ENCODE results near the gene PSMB9. TPM values are rescaled to one million over a fixed set of nuclear protein-coding genes. Genes with fewer than 3 reads are reported as not detected.

PSMB9 gene
- total and polyA plus RNA-seq, 9 of the 15 experiments (the other 6 are each of a cell fraction or from before 2014, with no cell fraction given): 1.1 to 3.7 (median 2.4) TPM

- TF ChIP-seq ZNF318 (IDR thresholded peaks at IDR 0.05; ENCODE audit: borderline replicate concordance in 1 of 2, low read depth in 1 of 2) (peak in 1 of 2 experiments; percentile 40; a peak in 1 of 4 replicates), RBFOX2 (IDR thresholded peaks at IDR 0.05; ENCODE audit: low read depth, low read length) (peak; percentile 33; the same call in 1 of the 2 replicates), SAP30 (IDR thresholded peaks at IDR 0.05; ENCODE audit: borderline replicate concordance, insufficient read depth, low read depth, low read length, poor library complexity, severe bottlenecking) (no peak), TSHZ1 (CRISPR knock-in tag; IDR thresholded peaks at IDR 0.05) (no peak), GABPA (tag; conservative IDR thresholded peaks at IDR 0.05; ENCODE audit: low read depth) (0 out of 2 replicates have a peak, but pooled peaks have one; percentile 31), CREB1 (IDR thresholded peaks at IDR 0.05) (peak; percentile 89), CREB1 (CRISPR knock-in tag; IDR thresholded peaks at IDR 0.05) (peak; percentile 95), MAZ (CRISPR knock-in tag; conservative IDR thresholded peaks at IDR 0.05 in 1 of 2, IDR thresholded peaks at IDR 0.05 in 1 of 2) (peak in 1 of 2 experiments; percentile 41; a peak in 1 of 4 replicates), JUND (IDR thresholded peaks at IDR 0.05; ENCODE audit: borderline replicate concordance, low read depth, low read length) (peak; percentile 30; the same call in 1 of the 2 replicates), JUND (tag; IDR thresholded peaks at IDR 0.05; ENCODE audit: borderline replicate concordance, low read depth, low read length) (no peak), NRF1 (conservative IDR thresholded peaks at IDR 0.05 in 1 of 2, IDR thresholded peaks at IDR 0.05 in 1 of 2) (peak; percentile 10 to 12; a peak in 1 of 4 replicates), L3MBTL2 (IDR thresholded peaks at IDR 0.05) (peak; percentile 84), FOXP1 (CRISPR knock-in tag; IDR thresholded peaks at IDR 0.05) (0 out of 2 replicates have a peak, but pooled peaks have one; percentile 57)
Measured at GRCh38 chr6:32843979-32844838, 9.8 kb upstream of the PSMB9 start, which contains the start of gene PSMB8 (continued).

Measured in K562 (cell line).